Gastroesophageal sphincter (tissue), 3 donors: Measurements from ENCODE around the gene CD37.

ENCODE experiments used
- EP300 ChIP-seq: sonication (generic); formaldehyde crosslinking; IDR thresholded peaks from one replicate; pipeline ENCODE4 v1.6.1; 2017; ENCODE audit warnings: antibody characterized with exemption, mild to moderate bottlenecking
- POLR2A ChIP-seq, 2 donors: fragments of 450-650 bp; IDR thresholded peaks; one replicate each; pipeline ENCODE4 v1.6.1; 2017; ENCODE audit warnings: antibody characterized with exemption in 2 of 2, mild to moderate bottlenecking in 2 of 2, moderate library complexity in 1 of 2
- POLR2AphosphoS5 ChIP-seq: sonication (generic); formaldehyde crosslinking; IDR thresholded peaks from one replicate; pipeline ENCODE4 v1.6.1; 2017; ENCODE audit warnings: antibody characterized with exemption
- TF ChIP-seq, protein P1 (sequence below), 4 experiments: fragments of 200-600 bp in 2 of 4; fragments of 450-650 bp in 2 of 4; sonication (generic) in 1 of 4; IDR thresholded peaks; one replicate each; pipeline ENCODE4 v1.5.1; 2017 to 2019; ENCODE audit warnings: antibody characterized with exemption in 4 of 4, mild to moderate bottlenecking in 2 of 4, moderate library complexity in 2 of 4

DNA sequence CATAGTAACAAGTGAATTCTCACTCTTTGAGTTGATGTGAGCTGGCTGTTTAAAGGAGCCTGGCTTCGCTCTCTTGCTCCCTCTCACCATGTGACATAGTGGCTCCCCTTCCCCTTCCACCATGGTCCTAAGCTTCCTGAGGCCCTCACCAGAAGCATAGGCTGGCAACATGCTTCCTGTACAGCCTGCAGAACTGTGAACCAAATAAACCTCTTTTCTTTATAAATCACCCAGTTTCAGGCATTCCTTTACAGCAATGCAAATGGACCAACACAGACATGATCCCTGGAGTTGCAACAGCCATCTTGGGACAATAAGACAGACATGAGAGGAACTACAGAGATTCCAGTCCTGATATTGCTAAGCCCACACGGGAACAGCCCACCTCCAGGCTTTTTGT lies 14.4 kb downstream of the CD37 start:
- TF ChIP-seq POLR2A (IDR thresholded peaks at IDR 0.05) (no peak), EP300 (no peak), POLR2AphosphoS5 (no peak)
- TF ChIP-seq, protein P1, sequence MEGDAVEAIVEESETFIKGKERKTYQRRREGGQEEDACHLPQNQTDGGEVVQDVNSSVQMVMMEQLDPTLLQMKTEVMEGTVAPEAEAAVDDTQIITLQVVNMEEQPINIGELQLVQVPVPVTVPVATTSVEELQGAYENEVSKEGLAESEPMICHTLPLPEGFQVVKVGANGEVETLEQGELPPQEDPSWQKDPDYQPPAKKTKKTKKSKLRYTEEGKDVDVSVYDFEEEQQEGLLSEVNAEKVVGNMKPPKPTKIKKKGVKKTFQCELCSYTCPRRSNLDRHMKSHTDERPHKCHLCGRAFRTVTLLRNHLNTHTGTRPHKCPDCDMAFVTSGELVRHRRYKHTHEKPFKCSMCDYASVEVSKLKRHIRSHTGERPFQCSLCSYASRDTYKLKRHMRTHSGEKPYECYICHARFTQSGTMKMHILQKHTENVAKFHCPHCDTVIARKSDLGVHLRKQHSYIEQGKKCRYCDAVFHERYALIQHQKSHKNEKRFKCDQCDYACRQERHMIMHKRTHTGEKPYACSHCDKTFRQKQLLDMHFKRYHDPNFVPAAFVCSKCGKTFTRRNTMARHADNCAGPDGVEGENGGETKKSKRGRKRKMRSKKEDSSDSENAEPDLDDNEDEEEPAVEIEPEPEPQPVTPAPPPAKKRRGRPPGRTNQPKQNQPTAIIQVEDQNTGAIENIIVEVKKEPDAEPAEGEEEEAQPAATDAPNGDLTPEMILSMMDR (IDR thresholded peaks at IDR 0.05): no peak
